Measurements from ENCODE around the gene RNASE4. TPM values are rescaled to one million over a fixed set of nuclear protein-coding genes. Genes with fewer than 3 reads are reported as not detected.
"Not testable (repeated sequence)": the region's sequence is repeated elsewhere in the genome, so short reads cannot be mapped to it uniquely, and the experiment has no call there.

RNASE4 gene
- polyA plus RNA-seq, 1 of the 3 experiments (the other 2 are of a cell fraction), result 11.6 TPM

DNA sequence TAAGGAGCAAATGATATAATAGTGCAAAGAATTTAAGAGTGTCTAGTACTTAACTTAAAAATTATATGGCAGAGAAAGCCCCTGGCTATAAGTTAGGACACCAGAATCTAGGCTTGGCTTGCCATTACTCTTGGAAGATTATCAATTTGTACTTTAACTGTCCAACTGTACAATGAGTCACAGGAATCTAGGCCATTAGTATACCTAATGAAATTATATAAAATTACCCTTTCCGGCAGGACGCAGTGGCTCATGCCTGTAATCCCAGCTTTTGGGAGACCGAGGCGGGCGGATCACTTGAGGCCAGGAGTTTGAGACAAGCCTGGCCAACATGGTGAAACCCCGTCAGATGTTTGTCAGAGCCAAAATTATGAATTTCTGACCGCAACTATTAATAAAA is 42.2 kb upstream of the RNASE4 start (continued):
- TF ChIP-seq, protein P1, sequence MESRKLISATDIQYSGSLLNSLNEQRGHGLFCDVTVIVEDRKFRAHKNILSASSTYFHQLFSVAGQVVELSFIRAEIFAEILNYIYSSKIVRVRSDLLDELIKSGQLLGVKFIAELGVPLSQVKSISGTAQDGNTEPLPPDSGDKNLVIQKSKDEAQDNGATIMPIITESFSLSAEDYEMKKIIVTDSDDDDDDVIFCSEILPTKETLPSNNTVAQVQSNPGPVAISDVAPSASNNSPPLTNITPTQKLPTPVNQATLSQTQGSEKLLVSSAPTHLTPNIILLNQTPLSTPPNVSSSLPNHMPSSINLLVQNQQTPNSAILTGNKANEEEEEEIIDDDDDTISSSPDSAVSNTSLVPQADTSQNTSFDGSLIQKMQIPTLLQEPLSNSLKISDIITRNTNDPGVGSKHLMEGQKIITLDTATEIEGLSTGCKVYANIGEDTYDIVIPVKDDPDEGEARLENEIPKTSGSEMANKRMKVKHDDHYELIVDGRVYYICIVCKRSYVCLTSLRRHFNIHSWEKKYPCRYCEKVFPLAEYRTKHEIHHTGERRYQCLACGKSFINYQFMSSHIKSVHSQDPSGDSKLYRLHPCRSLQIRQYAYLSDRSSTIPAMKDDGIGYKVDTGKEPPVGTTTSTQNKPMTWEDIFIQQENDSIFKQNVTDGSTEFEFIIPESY (IDR thresholded peaks at IDR 0.05; ENCODE audit: borderline replicate concordance, low read depth), result no peak
- TF ChIP-seq, protein P2, sequence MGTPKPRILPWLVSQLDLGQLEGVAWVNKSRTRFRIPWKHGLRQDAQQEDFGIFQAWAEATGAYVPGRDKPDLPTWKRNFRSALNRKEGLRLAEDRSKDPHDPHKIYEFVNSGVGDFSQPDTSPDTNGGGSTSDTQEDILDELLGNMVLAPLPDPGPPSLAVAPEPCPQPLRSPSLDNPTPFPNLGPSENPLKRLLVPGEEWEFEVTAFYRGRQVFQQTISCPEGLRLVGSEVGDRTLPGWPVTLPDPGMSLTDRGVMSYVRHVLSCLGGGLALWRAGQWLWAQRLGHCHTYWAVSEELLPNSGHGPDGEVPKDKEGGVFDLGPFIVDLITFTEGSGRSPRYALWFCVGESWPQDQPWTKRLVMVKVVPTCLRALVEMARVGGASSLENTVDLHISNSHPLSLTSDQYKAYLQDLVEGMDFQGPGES (IDR thresholded peaks at IDR 0.05; ENCODE audit: low read depth, low read length), result no peak
- no peak for TF ChIP-seq FOXM1 (IDR thresholded peaks at IDR 0.05; ENCODE audit: low read depth)
- TF ChIP-seq GATA2 (CRISPR knock-in tag; IDR thresholded peaks at IDR 0.05), result no peak

DNA sequence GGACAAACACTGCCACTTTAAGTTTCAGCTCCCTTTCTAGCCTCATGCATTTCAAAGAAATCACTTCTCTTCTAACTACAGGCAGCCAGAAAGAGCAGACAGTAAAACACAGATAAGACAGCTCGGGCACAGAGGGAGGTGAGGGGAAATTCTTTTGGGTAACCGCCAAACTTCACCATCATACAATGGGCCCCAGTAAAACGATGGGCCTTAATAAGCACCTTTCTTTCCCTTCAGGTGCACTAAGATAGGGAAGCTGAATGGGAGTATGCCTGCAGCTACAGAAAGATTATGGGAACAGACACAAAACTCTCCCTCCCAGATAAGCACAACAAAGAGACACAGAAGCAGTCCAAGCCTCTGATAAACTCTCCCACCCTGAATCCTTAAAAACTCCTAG is 41.6 kb upstream of the RNASE4 start:
- H3K4me2 ChIP-seq; H3K9ac ChIP-seq; H3K4me3 ChIP-seq (ENCODE audit: low read depth in 2 of 2, low read length in 1 of 2); H3K27ac ChIP-seq (ENCODE audit: low read depth in 2 of 2, low read length in 1 of 2); H3K36me3 ChIP-seq (replicated peaks in 1 of 2; ENCODE audit: control insufficient read depth in 1 of 2, insufficient read depth in 2 of 2, low read length in 1 of 2); H3K9me3 ChIP-seq; H2AFZ ChIP-seq (ENCODE audit: low read depth); POLR2A ChIA-PET; H3K9me2 ChIP-seq; H3K79me2 ChIP-seq (ENCODE audit: insufficient read depth); H3K4me1 ChIP-seq (ENCODE audit: control insufficient read depth in 1 of 2, insufficient read depth in 2 of 2, low read depth in 1 of 2, low read length in 1 of 2); H3F3A ChIP-seq (replicated peaks; ENCODE audit: insufficient read depth); DNase-seq; H4K20me1 ChIP-seq (ENCODE audit: insufficient read depth): not testable (repeated sequence)
- H3K27me3 ChIP-seq (ENCODE audit: insufficient read depth), result peaks cover 22% of the 10 kb centered on the region; the same call in 1 of the 2 replicates
- 9% methylated on average over 3 of the region's 3 CpGs for WGBS (ENCODE audit: low lambda C conversion rate)
- CTCF ChIA-PET, result interaction anchor here (1.1 to 1.2 kb wide), 2 partner anchors 38 to 54 kb away, joined by 3 read pairs; no protein-coding TSS in a partner anchor

DNA sequence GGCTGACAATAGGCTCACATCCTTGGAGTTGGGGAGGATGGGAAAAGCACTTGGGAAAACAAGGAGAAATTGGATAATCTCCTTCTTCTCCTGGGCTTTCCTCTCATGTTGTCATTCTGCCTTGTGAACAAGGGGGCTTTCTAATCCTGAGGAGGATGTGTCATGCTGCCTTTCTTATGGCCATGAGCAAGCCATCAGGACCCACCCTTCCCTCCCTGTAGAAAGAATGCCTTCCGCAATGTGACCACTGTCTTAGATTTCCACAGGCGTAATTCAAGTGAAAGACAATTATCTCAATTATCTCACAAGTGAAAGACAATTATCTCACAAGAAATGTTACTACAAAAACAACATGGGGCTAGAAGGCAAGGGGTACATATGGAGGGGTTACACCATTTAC is 39.8 kb upstream of the RNASE4 start:
- no peaks in the 10 kb centered on the region for H4K20me1 ChIP-seq (ENCODE audit: insufficient read depth)
- H3K9ac ChIP-seq, result no peak overlapping the region
- no peak for DNase-seq
- no peaks in the 10 kb centered on the region for H3K9me2 ChIP-seq
- H3K4me2 ChIP-seq, result no peak overlapping the region
- H3K36me3 ChIP-seq (replicated peaks in 1 of 2; ENCODE audit: control insufficient read depth in 1 of 2, insufficient read depth in 2 of 2, low read length in 1 of 2), result no peaks in the 10 kb centered on the region
- H2AFZ ChIP-seq (ENCODE audit: low read depth), result no peak overlapping the region
- no peak overlapping the region for H3K4me3 ChIP-seq (ENCODE audit: low read depth in 2 of 2, low read length in 1 of 2)
- no peaks in the 10 kb centered on the region for H3K79me2 ChIP-seq (ENCODE audit: insufficient read depth)
- no peaks in the 10 kb centered on the region for H3K4me1 ChIP-seq (ENCODE audit: control insufficient read depth in 1 of 2, insufficient read depth in 2 of 2, low read depth in 1 of 2, low read length in 1 of 2)
- ChIA-PET CTCF (no interaction called here), POLR2A (no interaction called here)
- H3F3A ChIP-seq (replicated peaks; ENCODE audit: insufficient read depth), result peaks cover 12% of the 10 kb centered on the region
- WGBS (ENCODE audit: low lambda C conversion rate), result 88% methylated on average over 2 of the region's 2 CpGs
- H3K9me3 ChIP-seq, result no peaks in the 10 kb centered on the region
- H3K27ac ChIP-seq (ENCODE audit: low read depth in 2 of 2, low read length in 1 of 2), result no peak overlapping the region
- peaks cover 34% of the 10 kb centered on the region; the same call in 1 of the 2 replicates for H3K27me3 ChIP-seq (ENCODE audit: insufficient read depth)
- TF ChIP-seq, protein P2 (IDR thresholded peaks at IDR 0.05; ENCODE audit: low read depth, low read length), result no peak
- TF ChIP-seq FOXJ3 (CRISPR knock-in tag; IDR thresholded peaks at IDR 0.05) (no peak), NFIC (IDR thresholded peaks at IDR 0.05; ENCODE audit: borderline replicate concordance) (no peak), RAD21 (IDR thresholded peaks at IDR 0.05; ENCODE audit: low read length) (no peak), EZH2phosphoT487 (IDR thresholded peaks at IDR 0.05; ENCODE audit: borderline replicate concordance, low read depth) (no peak), ELF1 (IDR thresholded peaks at IDR 0.05) (no peak), TCF12 (IDR thresholded peaks at IDR 0.05) (no peak), POLR2AphosphoS5 (IDR thresholded peaks at IDR 0.05; ENCODE audit: low read depth, low read length) (no peak)
- TF ChIP-seq, protein P3, sequence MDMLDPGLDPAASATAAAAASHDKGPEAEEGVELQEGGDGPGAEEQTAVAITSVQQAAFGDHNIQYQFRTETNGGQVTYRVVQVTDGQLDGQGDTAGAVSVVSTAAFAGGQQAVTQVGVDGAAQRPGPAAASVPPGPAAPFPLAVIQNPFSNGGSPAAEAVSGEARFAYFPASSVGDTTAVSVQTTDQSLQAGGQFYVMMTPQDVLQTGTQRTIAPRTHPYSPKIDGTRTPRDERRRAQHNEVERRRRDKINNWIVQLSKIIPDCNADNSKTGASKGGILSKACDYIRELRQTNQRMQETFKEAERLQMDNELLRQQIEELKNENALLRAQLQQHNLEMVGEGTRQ (IDR thresholded peaks at IDR 0.05; ENCODE audit: borderline replicate concordance, low read depth, low read length), result no peak
- TF ChIP-seq, protein P4, sequence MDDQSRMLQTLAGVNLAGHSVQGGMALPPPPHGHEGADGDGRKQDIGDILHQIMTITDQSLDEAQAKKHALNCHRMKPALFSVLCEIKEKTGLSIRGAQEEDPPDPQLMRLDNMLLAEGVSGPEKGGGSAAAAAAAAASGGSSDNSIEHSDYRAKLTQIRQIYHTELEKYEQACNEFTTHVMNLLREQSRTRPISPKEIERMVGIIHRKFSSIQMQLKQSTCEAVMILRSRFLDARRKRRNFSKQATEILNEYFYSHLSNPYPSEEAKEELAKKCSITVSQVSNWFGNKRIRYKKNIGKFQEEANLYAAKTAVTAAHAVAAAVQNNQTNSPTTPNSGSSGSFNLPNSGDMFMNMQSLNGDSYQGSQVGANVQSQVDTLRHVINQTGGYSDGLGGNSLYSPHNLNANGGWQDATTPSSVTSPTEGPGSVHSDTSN (IDR thresholded peaks at IDR 0.05), result no peak
- TF ChIP-seq, protein P1 (IDR thresholded peaks at IDR 0.05; ENCODE audit: borderline replicate concordance, low read depth), result no peak
